Heart left ventricle (tissue), 16 donors: ENCODE measurements around the gene ZMAT5. TPM values are rescaled to one million over a fixed set of nuclear protein-coding genes. Genes with fewer than 3 reads are reported as not detected.

Experiments used
- ATAC-seq, 4 donors: fragments of 200-7000 bp; cut with Tn5 transposase; one replicate each; pipeline ENCODE4 v1.9.1; 2020 to 2022; ENCODE audit warnings: moderate library complexity in 4 of 4, mild to moderate bottlenecking in 3 of 4, moderate number of reproducible peaks in 1 of 4
- DNase-seq, 5 donors: peaks; one replicate each; pipeline ENCODE4 v3.0.0-alpha.2; 2020
- H3K27ac ChIP-seq, 12 donors: fragments of 200-600 bp; sonication (generic) in 4 of 12; one replicate each; pipeline versions ENCODE4 v1.5.0 to v1.8.0; 2016 to 2022; ENCODE audit warnings: mild to moderate bottlenecking in 2 of 12
- H3K27me3 ChIP-seq, 9 donors: fragments of 200-600 bp; sonication (generic) in 2 of 9; one replicate each; pipeline versions ENCODE4 v1.5.1 to v1.8.0; 2016 to 2022; ENCODE audit warnings: mild to moderate bottlenecking in 3 of 9
- H3K36me3 ChIP-seq, 9 donors: fragments of 200-600 bp; sonication (generic) in 2 of 9; one replicate each; pipeline versions ENCODE4 v1.5.0 to v1.8.0; 2018 to 2022; ENCODE audit warnings: mild to moderate bottlenecking in 2 of 9
- H3K4me1 ChIP-seq, 12 donors: fragments of 200-600 bp; sonication (generic) in 4 of 12; one replicate each; pipeline versions ENCODE4 v1.5.0 to v1.8.0; 2016 to 2022; ENCODE audit warnings: mild to moderate bottlenecking in 3 of 12
- H3K4me3 ChIP-seq, 12 donors: fragments of 200-600 bp; sonication (generic) in 4 of 12; one replicate each; pipeline versions ENCODE4 v1.5.0 to v1.8.0; 2017 to 2022; ENCODE audit warnings: mild to moderate bottlenecking in 9 of 12, moderate library complexity in 4 of 12
- H3K9me3 ChIP-seq, 12 donors: fragments of 200-600 bp; sonication (generic) in 4 of 12; one replicate each; pipeline versions ENCODE4 v1.5.0 to v1.8.0; 2016 to 2022; ENCODE audit warnings: mild to moderate bottlenecking in 1 of 12
- POLR2A ChIP-seq, 2 donors: fragments of 450-650 bp; IDR thresholded peaks; one replicate each; pipeline ENCODE4 v1.6.1; 2017; ENCODE audit warnings: antibody characterized with exemption in 2 of 2, mild to moderate bottlenecking in 2 of 2, moderate library complexity in 2 of 2
- WGBS, 4 donors: extraction: QIAGEN DNeasy Blood & Tissue Kit in 2 of 4; methylation state at CpG; one replicate each; pipeline versions ENCODE4 v1.1.5 to v1.1.7; 2013 to 2018; 5-methylcytosine and 5-hydroxymethylcytosine counted together
- intact Hi-C, 10 donors: fragments of 100-400 bp; cut with DNase I; formaldehyde crosslinking; loops; one replicate each; pipeline versions ENCODE4 v1.11.1 to v1.14.2; 2022
- polyA plus RNA-seq, 2 donors: library from polyadenylated mRNA; stranded (reverse); fragments of 200-250 nt; gene quantifications; one replicate each; pipeline ENCODE4 v1.2.3, GENCODE V29; 2013
- total RNA-seq, 9 donors: library from RNA; depleted of rRNA in 2 of 9; stranded (reverse); fragments of >200 nt in 2 of 9; fragmentation: NEBNext Ultra II Directional in 3 of 9; extraction: Animal tissue kit (Norgen Biotek cat#: 25700) in 3 of 9; gene quantifications; one replicate each; pipeline versions ENCODE4 v1.1.0 to v1.2.4, GENCODE V29; 2016 to 2023
- TF ChIP-seq, protein P1 (sequence below), 12 donors: fragments of 200-600 bp; sonication (generic) in 4 of 12; IDR thresholded peaks; one replicate each; pipeline versions ENCODE4 v1.5.0 to v1.8.0; 2018 to 2022; ENCODE audit warnings: antibody characterized with exemption in 12 of 12, mild to moderate bottlenecking in 5 of 12
- donor health status: ischemic (EF 13 %, LVEDD 7.1; RV severe dilation, severe dysfunction).
- donor health status: healthy with polysubstance abuse.
- donor health status: DM: no; HTN: yes; CAD: no.
- donor health status: DM: no; HTN: no; CAD: no.
- donor health status: ischemic (EF 25% LVEDD 6.9; RV normal size, moderate dysfunction).
- donor health status: ischemic (EF 25% LVEDD 5.7; RV mildly dilated, moderate dysfunction).
- donor health status: healthy.
- donor health status: DM: yes; HTN: yes; CAD: no.
- donor health status: ischemic (EF 35%, LVEDD 5.7; RV mildly dilated, moderate dysfunction).
- donor health status: nonischemic (EF 11% LVEDD 7.7; RV severe dilation, severe dysfunction).
- donor health status: DM: yes; HTN: yes; CAD: no.
- donor health status: PGD.
- donor health status: ischemic (EF 29% LVEDD 5.4; RV normal size, mild dysfunction).
- donor health status: nonischemic (EF 23%, LVEDD 6.1; RV moderate dilation, normal function).

Gene ZMAT5
- total and polyA plus RNA-seq, 11 donors = 19.4 to 37.2 (median 22.7) TPM

DNA sequence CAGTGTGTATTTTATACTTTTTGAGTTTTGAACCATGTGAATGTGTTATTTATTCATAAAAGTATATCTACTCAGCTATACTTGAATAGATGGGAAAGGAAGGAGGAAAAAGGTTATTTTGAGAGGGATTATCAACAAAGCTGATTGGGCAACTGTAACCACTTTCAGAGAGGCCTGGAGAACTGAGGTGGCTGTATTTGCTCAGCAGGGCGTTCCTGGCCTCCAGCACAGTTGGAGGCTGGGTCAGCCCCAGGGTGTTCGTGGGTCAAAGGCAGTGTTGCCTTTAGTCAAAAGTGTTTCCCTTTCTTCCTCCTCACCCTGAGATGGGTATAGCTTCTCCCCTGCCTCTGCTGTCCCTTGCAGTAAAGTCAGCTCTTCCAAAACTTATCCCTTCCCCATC is 44.6 kb upstream of the ZMAT5 start:
- no peak for TF ChIP-seq POLR2A (IDR thresholded peaks at IDR 0.05)
- TF ChIP-seq, protein P1, sequence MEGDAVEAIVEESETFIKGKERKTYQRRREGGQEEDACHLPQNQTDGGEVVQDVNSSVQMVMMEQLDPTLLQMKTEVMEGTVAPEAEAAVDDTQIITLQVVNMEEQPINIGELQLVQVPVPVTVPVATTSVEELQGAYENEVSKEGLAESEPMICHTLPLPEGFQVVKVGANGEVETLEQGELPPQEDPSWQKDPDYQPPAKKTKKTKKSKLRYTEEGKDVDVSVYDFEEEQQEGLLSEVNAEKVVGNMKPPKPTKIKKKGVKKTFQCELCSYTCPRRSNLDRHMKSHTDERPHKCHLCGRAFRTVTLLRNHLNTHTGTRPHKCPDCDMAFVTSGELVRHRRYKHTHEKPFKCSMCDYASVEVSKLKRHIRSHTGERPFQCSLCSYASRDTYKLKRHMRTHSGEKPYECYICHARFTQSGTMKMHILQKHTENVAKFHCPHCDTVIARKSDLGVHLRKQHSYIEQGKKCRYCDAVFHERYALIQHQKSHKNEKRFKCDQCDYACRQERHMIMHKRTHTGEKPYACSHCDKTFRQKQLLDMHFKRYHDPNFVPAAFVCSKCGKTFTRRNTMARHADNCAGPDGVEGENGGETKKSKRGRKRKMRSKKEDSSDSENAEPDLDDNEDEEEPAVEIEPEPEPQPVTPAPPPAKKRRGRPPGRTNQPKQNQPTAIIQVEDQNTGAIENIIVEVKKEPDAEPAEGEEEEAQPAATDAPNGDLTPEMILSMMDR (IDR thresholded peaks at IDR 0.05) = no peak
- 87 to 94% (median 89%) methylated on average over 2 of the region's 2 CpGs for WGBS, 4 donors
- intact Hi-C loops = no loop called here
- DNase-seq (no peak), ATAC-seq (no peak)
- no peak overlapping the region for H3K27ac ChIP-seq
- peaks cover 0 to 12% (median 9%) of the 10 kb centered on the region in 12 donors for H3K4me1 ChIP-seq
- no peaks in the 10 kb centered on the region for H3K27me3 ChIP-seq
- H3K4me3 ChIP-seq = no peak overlapping the region
- no peaks in the 10 kb centered on the region for H3K9me3 ChIP-seq
- peaks cover 3 to 97% (median 93%) of the 10 kb centered on the region in 9 donors for H3K36me3 ChIP-seq

DNA sequence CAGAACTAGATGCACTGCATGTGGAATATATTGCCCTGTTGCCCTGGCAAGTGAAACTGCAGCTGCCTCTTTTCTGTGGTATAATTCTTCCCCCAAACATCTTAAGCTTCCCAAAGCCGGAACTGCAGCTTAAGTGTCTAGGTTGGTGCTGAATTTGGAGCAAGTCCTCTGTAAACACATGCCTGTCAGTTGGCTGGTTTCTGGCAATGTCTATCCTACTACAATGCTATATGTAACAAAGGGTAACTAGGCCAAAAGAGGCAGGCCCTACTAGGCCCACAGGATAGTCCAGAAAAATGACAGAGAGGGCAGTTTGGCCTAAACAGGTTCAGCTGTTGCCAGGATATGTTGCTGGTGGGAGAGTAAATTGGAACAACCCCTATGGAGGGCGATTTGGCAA is 43.4 kb upstream of the ZMAT5 start:
- Histone ChIP-seq H3K36me3 (peaks cover 3 to 100% (median 97%) of the 10 kb centered on the region in 9 donors), H3K27me3 (no peaks in the 10 kb centered on the region), H3K4me1 (peaks cover 0 to under 1% (median 0%) of the 10 kb centered on the region in 12 donors), H3K4me3 (no peak overlapping the region), H3K9me3 (no peaks in the 10 kb centered on the region), H3K27ac (no peak overlapping the region)
- no peak for ATAC-seq
- TF ChIP-seq, protein P1 (IDR thresholded peaks at IDR 0.05) = no peak
- no peak for TF ChIP-seq POLR2A (IDR thresholded peaks at IDR 0.05)
- WGBS, 4 donors = 71 to 95% (median 84%) methylated on average over 2 of the region's 2 CpGs
- no peak for DNase-seq
- intact Hi-C loops = no loop called here

DNA sequence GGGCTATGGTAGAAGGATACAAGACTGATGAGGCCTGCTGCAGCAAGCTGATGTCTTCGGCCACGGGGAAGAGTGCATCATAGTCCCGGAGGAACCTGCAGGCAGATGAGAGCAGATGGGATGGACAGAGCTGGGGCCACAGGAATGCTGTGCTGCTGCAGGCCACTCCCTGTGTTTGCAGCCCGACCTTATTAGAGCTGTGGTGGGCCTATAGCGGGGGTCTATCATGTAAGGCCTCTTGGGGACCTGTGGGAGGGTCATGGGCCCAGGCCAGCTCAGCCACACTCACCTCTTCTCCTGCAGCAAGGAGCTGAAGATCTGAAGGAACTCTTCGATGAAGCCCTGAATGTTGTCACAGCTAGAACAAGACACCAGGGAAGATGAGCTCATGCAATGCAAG is 39.4 kb upstream of the ZMAT5 start:
- Histone ChIP-seq H3K4me1 (peaks cover 0 to 16% (median 2%) of the 10 kb centered on the region in 12 donors), H3K4me3 (no peak overlapping the region), H3K9me3 (no peaks in the 10 kb centered on the region), H3K27ac (no peak overlapping the region), H3K27me3 (no peaks in the 10 kb centered on the region), H3K36me3 (peaks cover 0 to 100% (median 97%) of the 10 kb centered on the region in 9 donors)
- no peak for ATAC-seq
- 79 to 97% (median 88%) methylated on average over 3 to 6 of the region's 6 CpGs for WGBS, 4 donors
- no peak for DNase-seq
- TF ChIP-seq, protein P1 (IDR thresholded peaks at IDR 0.05) = no peak
- intact Hi-C loops = no loop called here

DNA sequence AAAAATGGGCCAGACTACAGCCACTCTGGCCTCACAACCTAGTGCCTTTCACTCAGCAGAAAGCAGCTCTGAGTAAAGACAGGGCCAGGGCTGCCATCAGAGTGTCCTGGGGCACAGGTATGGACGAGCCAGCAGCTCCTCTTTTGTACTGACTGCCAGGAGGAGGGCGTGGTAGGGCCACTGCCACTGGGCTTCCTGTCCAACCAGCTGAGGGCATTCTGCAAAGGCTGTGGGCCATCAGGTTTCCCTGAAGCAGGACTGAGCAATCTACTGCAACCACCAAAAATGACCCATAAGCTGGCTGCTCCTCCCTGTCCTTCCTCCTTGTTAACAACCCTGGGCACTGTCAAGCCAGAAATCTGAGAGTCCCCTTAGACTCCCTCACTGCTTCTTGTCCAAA is 38.2 kb upstream of the ZMAT5 start:
- no peak for ATAC-seq
- intact Hi-C loops = no loop called here
- Histone ChIP-seq H3K27me3 (no peaks in the 10 kb centered on the region), H3K36me3 (peaks cover 0 to 100% (median 97%) of the 10 kb centered on the region in 9 donors), H3K4me1 (peaks cover 0 to 28% (median 3%) of the 10 kb centered on the region in 12 donors), H3K4me3 (no peak overlapping the region), H3K9me3 (no peaks in the 10 kb centered on the region), H3K27ac (no peak overlapping the region)
- TF ChIP-seq, protein P1 (IDR thresholded peaks at IDR 0.05) = no peak
- no peak for TF ChIP-seq POLR2A (IDR thresholded peaks at IDR 0.05)
- no peak for DNase-seq
- 67 to 100% (median 93%) methylated on average over 1 to 2 of the region's 2 CpGs for WGBS, 4 donors
